DND-41 (cell line): Measurements from ENCODE around the gene MED12L.

Experiments
- ATAC-seq: fragments of 200-7000 bp; cut with Tn5 transposase; 3 replicates; pipeline ENCODE4 v1.9.1; 2021; ENCODE audit warnings: low read depth; ENCODE audit not compliant: insufficient read depth
- DNase-seq: peaks from one replicate; pipeline ENCODE4 v3.0.0-alpha.2; 2020
- H2AFZ ChIP-seq: 2 replicates; pipeline ENCODE4 v1.6.0; 2012; ENCODE audit warnings: low read depth, low read length
- H3K27ac ChIP-seq: 2 replicates; pipeline ENCODE4 v1.5.1; 2012; ENCODE audit warnings: low read length, inconsistent platforms
- H3K27me3 ChIP-seq: fragments of 200-600 bp; sonication (generic); 2 replicates; pipeline ENCODE4 v1.6.0; 2012; ENCODE audit warnings: low read length, mild to moderate bottlenecking, inconsistent platforms; ENCODE audit not compliant: insufficient read depth, poor library complexity
- H3K36me3 ChIP-seq: 2 replicates; pipeline ENCODE4 v1.5.1; 2012; ENCODE audit warnings: low read length, inconsistent platforms; ENCODE audit not compliant: insufficient read depth
- H3K4me1 ChIP-seq: 2 replicates; pipeline ENCODE4 v1.5.1; 2012; ENCODE audit warnings: mild to moderate bottlenecking, low read length; ENCODE audit not compliant: insufficient read depth
- H3K4me2 ChIP-seq: 2 replicates; pipeline ENCODE4 v1.6.0; 2012; ENCODE audit warnings: mild to moderate bottlenecking, moderate library complexity, low read length, inconsistent platforms; ENCODE audit not compliant: insufficient read depth
- H3K4me3 ChIP-seq, 2 experiments: fragments of 200-600 bp in 1 of 2; shearing (Covaris generic) in 1 of 2; 2 replicates each; pipeline ENCODE4 v1.5.1; 2012 to 2016; ENCODE audit warnings: inconsistent platforms in 2 of 2, low read length in 2 of 2, mild to moderate bottlenecking in 2 of 2, low read depth in 1 of 2, moderate library complexity in 1 of 2
- H3K79me2 ChIP-seq: 2 replicates; pipeline ENCODE4 v1.6.0; 2012; ENCODE audit warnings: low read length, inconsistent platforms; ENCODE audit not compliant: insufficient read depth
- H3K9ac ChIP-seq: 2 replicates; pipeline ENCODE4 v1.6.0; 2012; ENCODE audit warnings: low read depth, mild to moderate bottlenecking, inconsistent platforms, low read length, moderate library complexity
- H3K9me3 ChIP-seq: 2 replicates; pipeline ENCODE4 v1.5.1; 2012; ENCODE audit warnings: low read length, moderate library complexity, mild to moderate bottlenecking, inconsistent platforms; ENCODE audit not compliant: insufficient read depth, severe bottlenecking
- H4K20me1 ChIP-seq: 2 replicates; pipeline ENCODE4 v1.6.0; 2012; ENCODE audit warnings: low read length; ENCODE audit not compliant: insufficient read depth
- EZH2 ChIP-seq: IDR thresholded peaks from 3 replicates; pipeline ENCODE4 v1.6.1; 2012; ENCODE audit warnings: borderline replicate concordance, low read depth, mild to moderate bottlenecking, moderate library complexity, low read length, inconsistent platforms; ENCODE audit not compliant: severe bottlenecking
- TF ChIP-seq, protein P1 (sequence below): IDR thresholded peaks from 2 replicates; pipeline ENCODE4 v1.5.1; 2012; ENCODE audit warnings: borderline replicate concordance, low read length, moderate library complexity, mild to moderate bottlenecking; ENCODE audit not compliant: poor library complexity, severe bottlenecking; ENCODE audit errors: extremely low read depth

The MED12L gene

DNA sequence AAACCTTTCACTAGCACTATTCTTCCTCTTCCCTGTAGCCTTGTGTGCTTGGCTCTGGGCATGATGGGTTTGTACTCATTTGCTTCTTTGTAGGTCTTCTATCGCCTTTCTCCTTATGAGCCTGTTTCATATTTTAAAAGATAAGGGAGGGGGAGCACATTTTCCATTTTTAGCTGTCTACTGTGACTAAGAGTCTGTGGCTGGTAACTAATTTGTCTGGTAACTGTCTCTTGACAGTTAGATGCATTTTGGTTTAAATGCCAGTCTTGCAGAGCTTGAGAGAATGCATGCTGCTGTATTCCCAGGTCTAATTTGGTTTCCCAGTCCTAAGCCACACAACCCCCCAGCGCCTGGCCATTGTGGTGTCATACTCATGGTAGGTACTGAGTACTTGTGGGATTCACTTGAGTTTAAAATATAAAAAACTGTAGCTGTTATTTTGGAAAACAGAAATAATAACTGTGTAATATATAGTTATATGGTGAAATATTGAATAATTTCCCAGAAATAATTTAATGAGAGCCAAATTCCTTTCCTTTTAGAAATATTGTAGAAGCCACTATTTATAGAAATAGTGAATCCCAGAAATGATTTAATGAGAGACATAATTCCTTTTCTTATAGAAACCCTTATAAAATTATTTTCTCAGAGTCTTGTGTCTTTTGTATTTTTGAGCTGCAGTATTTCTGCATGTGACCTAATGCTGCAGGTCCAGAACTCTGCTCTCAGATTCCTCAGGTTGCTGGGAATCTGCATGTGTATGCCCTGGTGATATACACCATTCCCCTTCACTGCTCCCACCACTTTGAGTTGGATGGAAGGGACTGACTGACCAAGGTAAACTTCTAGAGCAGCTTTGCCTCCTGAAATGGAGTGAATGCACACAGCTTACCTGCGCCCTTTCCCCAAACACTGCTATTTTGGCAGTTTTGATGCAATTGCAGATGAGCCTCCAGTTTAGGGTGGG is 131.5 kb downstream of the MED12L start:
- Histone ChIP-seq H3K4me2 (no peak overlapping the region), H3K4me1 (no peaks in the 10 kb centered on the region), H3K9ac (no peak overlapping the region), H3K36me3 (peaks cover 2% of the 10 kb centered on the region; the same call in 1 of the 2 replicates), H3K27me3 (no peaks in the 10 kb centered on the region), H3K9me3 (peaks cover 2% of the 10 kb centered on the region), H3K27ac (no peak overlapping the region), H3K4me3 (no peak overlapping the region), H3K79me2 (no peaks in the 10 kb centered on the region), H2AFZ (no peak overlapping the region), H4K20me1 (no peaks in the 10 kb centered on the region)
- ATAC-seq (no peak), DNase-seq (no peak)
- no peak for TF ChIP-seq EZH2
- TF ChIP-seq, protein P1, sequence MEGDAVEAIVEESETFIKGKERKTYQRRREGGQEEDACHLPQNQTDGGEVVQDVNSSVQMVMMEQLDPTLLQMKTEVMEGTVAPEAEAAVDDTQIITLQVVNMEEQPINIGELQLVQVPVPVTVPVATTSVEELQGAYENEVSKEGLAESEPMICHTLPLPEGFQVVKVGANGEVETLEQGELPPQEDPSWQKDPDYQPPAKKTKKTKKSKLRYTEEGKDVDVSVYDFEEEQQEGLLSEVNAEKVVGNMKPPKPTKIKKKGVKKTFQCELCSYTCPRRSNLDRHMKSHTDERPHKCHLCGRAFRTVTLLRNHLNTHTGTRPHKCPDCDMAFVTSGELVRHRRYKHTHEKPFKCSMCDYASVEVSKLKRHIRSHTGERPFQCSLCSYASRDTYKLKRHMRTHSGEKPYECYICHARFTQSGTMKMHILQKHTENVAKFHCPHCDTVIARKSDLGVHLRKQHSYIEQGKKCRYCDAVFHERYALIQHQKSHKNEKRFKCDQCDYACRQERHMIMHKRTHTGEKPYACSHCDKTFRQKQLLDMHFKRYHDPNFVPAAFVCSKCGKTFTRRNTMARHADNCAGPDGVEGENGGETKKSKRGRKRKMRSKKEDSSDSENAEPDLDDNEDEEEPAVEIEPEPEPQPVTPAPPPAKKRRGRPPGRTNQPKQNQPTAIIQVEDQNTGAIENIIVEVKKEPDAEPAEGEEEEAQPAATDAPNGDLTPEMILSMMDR, result no peak

DNA sequence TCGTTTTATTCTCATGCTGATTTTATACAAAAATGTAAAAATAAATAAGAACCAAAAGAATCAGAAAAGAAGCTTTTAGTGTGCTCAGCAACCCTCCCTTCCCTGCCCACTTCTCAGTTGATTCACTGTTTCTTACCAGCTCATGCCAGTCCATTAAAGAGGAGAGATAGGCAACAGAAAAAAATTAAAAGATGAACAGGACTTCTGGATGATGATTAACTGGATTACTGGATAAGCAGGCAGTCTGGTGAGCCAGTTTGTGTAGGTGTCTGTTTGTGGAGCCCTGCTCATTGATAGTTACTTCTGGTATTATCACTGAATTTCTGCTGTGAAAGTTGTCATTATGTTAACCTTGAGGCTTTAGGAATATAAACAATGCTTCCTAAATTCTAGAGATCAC is 132.7 kb downstream of the MED12L start:
- Histone ChIP-seq H3K4me3 (no peak overlapping the region), H3K27ac (no peak overlapping the region), H3K79me2 (no peaks in the 10 kb centered on the region), H4K20me1 (no peaks in the 10 kb centered on the region), H3K27me3 (no peaks in the 10 kb centered on the region), H2AFZ (no peak overlapping the region), H3K9ac (no peak overlapping the region), H3K4me2 (no peak overlapping the region), H3K9me3 (peaks cover 5% of the 10 kb centered on the region), H3K4me1 (no peaks in the 10 kb centered on the region), H3K36me3 (peaks cover 2% of the 10 kb centered on the region; the same call in 1 of the 2 replicates)
- no peak for ATAC-seq
- TF ChIP-seq, protein P1, result no peak
- no peak for TF ChIP-seq EZH2
- DNase-seq, result no peak

DNA sequence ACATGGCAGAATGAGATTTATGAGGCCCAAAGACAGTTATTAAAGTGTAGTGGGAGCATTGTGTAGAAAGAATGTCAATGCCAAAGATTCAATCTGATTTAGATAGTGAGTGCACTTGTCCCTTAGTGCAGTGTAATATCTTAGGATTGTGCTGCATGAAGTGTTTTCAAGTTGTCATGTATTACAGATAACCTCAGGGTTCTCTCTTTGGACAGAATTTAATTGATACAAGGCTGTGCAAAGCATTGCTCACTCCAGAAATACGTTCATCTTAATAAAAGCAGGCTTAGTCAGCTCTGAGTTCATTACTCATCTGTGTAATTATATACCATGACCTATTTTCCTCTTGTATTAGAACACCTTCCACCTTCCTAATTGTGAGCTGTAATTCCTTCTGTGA is 133.6 kb downstream of the MED12L start:
- no peak for TF ChIP-seq EZH2
- TF ChIP-seq, protein P1, result no peak
- Histone ChIP-seq H4K20me1 (no peaks in the 10 kb centered on the region), H3K9me3 (peaks cover 5% of the 10 kb centered on the region), H3K36me3 (peaks cover 2% of the 10 kb centered on the region; the same call in 1 of the 2 replicates), H3K4me1 (no peaks in the 10 kb centered on the region), H3K27ac (no peak overlapping the region), H2AFZ (no peak overlapping the region), H3K27me3 (no peaks in the 10 kb centered on the region), H3K4me2 (no peak overlapping the region), H3K9ac (no peak overlapping the region), H3K4me3 (no peak overlapping the region), H3K79me2 (no peaks in the 10 kb centered on the region)
- ATAC-seq (no peak), DNase-seq (no peak)
